HEK293 (cell line): ENCODE data around the gene BLOC1S5.
A peak's percentile ranks its signal among the peaks of the same experiment; 100 is the strongest.

Experiments used
- CTCF ChIA-PET: fragments of 350-600 bp; formaldehyde crosslinking; extraction: SDS; loops from one replicate; lab custom pipeline; 2021; ENCODE audit warnings: antibody characterized with exemption; lab: Yijun Ruan, JAX
- POLR2A ChIA-PET: fragments of 300-600 bp; formaldehyde crosslinking; extraction: SDS; loops from one replicate; lab custom pipeline; 2020; ENCODE audit warnings: antibody characterized with exemption, inconsistent platforms; lab: Yijun Ruan, JAX
- H3K27ac ChIP-seq: fragments of 200-500 bp; sonication (Bioruptor generic); 2 replicates; pipeline ENCODE4 v1.5.1; 2014; ENCODE audit warnings: low read depth, low read length, control low read depth, inconsistent platforms; ENCODE audit errors: extremely low read depth
- H3K36me3 ChIP-seq, 2 experiments: fragments of 200-500 bp in 1 of 2; sonication (Bioruptor generic) in 1 of 2; 1 replicate in 1 of 2; 2 replicates in 1 of 2; pipeline ENCODE4 v1.5.1; 2014 to 2017; ENCODE audit warnings: inconsistent platforms in 2 of 2, low read length in 2 of 2; ENCODE audit not compliant: control insufficient read depth in 2 of 2, insufficient read depth in 1 of 2
- H3K4me1 ChIP-seq: fragments of 200-500 bp; sonication (Bioruptor generic); 2 replicates; pipeline ENCODE4 v1.5.1; 2014; ENCODE audit warnings: mild to moderate bottlenecking, low read length, inconsistent platforms; ENCODE audit not compliant: control insufficient read depth, insufficient read depth
- H3K4me3 ChIP-seq: 2 replicates; pipeline ENCODE4 v1.5.1; 2011; ENCODE audit warnings: low read depth, mild to moderate bottlenecking, control low read depth, low read length, moderate library complexity
- H3K9me3 ChIP-seq: fragments of 200-500 bp; sonication (Bioruptor generic); 2 replicates; pipeline ENCODE4 v1.5.1; 2014; ENCODE audit warnings: low read depth, low read length, inconsistent platforms; ENCODE audit not compliant: control insufficient read depth, insufficient read depth
- FEZF1 ChIP-seq: fragments of 450-650 bp; formaldehyde crosslinking; IDR thresholded peaks from 2 replicates; pipeline ENCODE4 v1.5.1; 2016; ENCODE audit warnings: missing biosample characterization, missing genetic modification characterization
- HOXA7 ChIP-seq: sonication (generic); formaldehyde crosslinking; IDR thresholded peaks from 2 replicates; pipeline ENCODE4 v1.8.1; 2022; ENCODE audit warnings: missing genetic modification reagents, borderline replicate concordance
- IKZF3 ChIP-seq: fragments of 450-650 bp; IDR thresholded peaks from 2 replicates; pipeline ENCODE4 v1.5.0; 2018; ENCODE audit warnings: missing biosample characterization, mild to moderate bottlenecking, missing genetic modification characterization, moderate library complexity
- KLF7 ChIP-seq: fragments of 450-650 bp; formaldehyde crosslinking; IDR thresholded peaks from 2 replicates; pipeline ENCODE4 v1.5.1; 2016; ENCODE audit warnings: missing biosample characterization, missing genetic modification characterization, borderline replicate concordance
- KLF8 ChIP-seq: fragments of 450-650 bp; formaldehyde crosslinking; IDR thresholded peaks from 2 replicates; pipeline ENCODE4 v1.5.1; 2016; ENCODE audit warnings: missing biosample characterization, missing genetic modification characterization
- OSR2 ChIP-seq: fragments of 450-650 bp; formaldehyde crosslinking; IDR thresholded peaks from 2 replicates; pipeline ENCODE4 v1.5.1; 2016; ENCODE audit warnings: missing biosample characterization, missing genetic modification characterization
- PRDM1 ChIP-seq: fragments of 450-650 bp; formaldehyde crosslinking; IDR thresholded peaks from 2 replicates; pipeline ENCODE4; 2016; ENCODE audit warnings: missing biosample characterization, missing genetic modification characterization
- PRDM6 ChIP-seq: fragments of 450-650 bp; formaldehyde crosslinking; IDR thresholded peaks from 2 replicates; pipeline ENCODE4 v1.5.1; 2017; ENCODE audit warnings: missing biosample characterization, missing genetic modification characterization
- SALL2 ChIP-seq: fragments of 450-650 bp; formaldehyde crosslinking; IDR thresholded peaks from 2 replicates; pipeline ENCODE4 v1.5.0; 2017; ENCODE audit warnings: missing biosample characterization, mild to moderate bottlenecking, missing genetic modification characterization, borderline replicate concordance
- SCRT2 ChIP-seq: fragments of 450-650 bp; formaldehyde crosslinking; IDR thresholded peaks from 2 replicates; pipeline ENCODE4 v1.5.1; 2016; ENCODE audit warnings: missing biosample characterization, missing genetic modification characterization
- SP7 ChIP-seq: fragments of 450-650 bp; formaldehyde crosslinking; IDR thresholded peaks from 2 replicates; pipeline ENCODE4 v1.5.1; 2016; ENCODE audit warnings: missing biosample characterization, missing genetic modification characterization
- ZBTB17 ChIP-seq: fragments of 450-650 bp; formaldehyde crosslinking; IDR thresholded peaks from 2 replicates; pipeline ENCODE4 v1.5.1; 2016; ENCODE audit warnings: missing biosample characterization, missing genetic modification characterization
- ZNF112 ChIP-seq: fragments of 450-650 bp; formaldehyde crosslinking; IDR thresholded peaks from 2 replicates; pipeline ENCODE4 v1.5.0; 2017; ENCODE audit warnings: missing biosample characterization, missing genetic modification characterization
- ZNF175 ChIP-seq: fragments of 450-650 bp; formaldehyde crosslinking; IDR thresholded peaks from 2 replicates; pipeline ENCODE4 v1.5.1; 2016; ENCODE audit warnings: missing biosample characterization, missing genetic modification characterization
- ZNF24 ChIP-seq: fragments of 450-650 bp; formaldehyde crosslinking; IDR thresholded peaks from 2 replicates; pipeline ENCODE4 v1.5.1; 2016; ENCODE audit warnings: missing biosample characterization, missing genetic modification characterization
- ZNF311 ChIP-seq: fragments of 450-650 bp; formaldehyde crosslinking; IDR thresholded peaks from 2 replicates; pipeline ENCODE4 v1.5.1; 2017; ENCODE audit warnings: missing biosample characterization, missing genetic modification characterization, borderline replicate concordance
- ZNF391 ChIP-seq: fragments of 450-650 bp; formaldehyde crosslinking; IDR thresholded peaks from 2 replicates; pipeline ENCODE4 v1.5.1; 2016; ENCODE audit warnings: low read depth, missing biosample characterization, missing genetic modification characterization, borderline replicate concordance
- ZNF416 ChIP-seq: fragments of 450-650 bp; formaldehyde crosslinking; IDR thresholded peaks from 2 replicates; pipeline ENCODE4 v1.5.1; 2016; ENCODE audit warnings: missing biosample characterization, missing genetic modification characterization
- ZNF501 ChIP-seq: fragments of 450-650 bp; formaldehyde crosslinking; IDR thresholded peaks from 2 replicates; pipeline ENCODE4 v1.5.1; 2016; ENCODE audit warnings: missing biosample characterization, missing genetic modification characterization
- ZNF521 ChIP-seq: fragments of 450-650 bp; formaldehyde crosslinking; IDR thresholded peaks from 2 replicates; pipeline ENCODE4 v1.5.1; 2017; ENCODE audit warnings: missing biosample characterization, mild to moderate bottlenecking, missing genetic modification characterization
- ZNF561 ChIP-seq: fragments of 450-650 bp; IDR thresholded peaks from 2 replicates; pipeline ENCODE4 v1.5.1; 2018; ENCODE audit warnings: missing biosample characterization, missing genetic modification characterization, borderline replicate concordance
- ZNF600 ChIP-seq: fragments of 450-650 bp; formaldehyde crosslinking; IDR thresholded peaks from 2 replicates; pipeline ENCODE4 v1.5.1; 2016; ENCODE audit warnings: missing biosample characterization, missing genetic modification characterization
- ZNF704 ChIP-seq: fragments of 450-650 bp; formaldehyde crosslinking; IDR thresholded peaks from 2 replicates; pipeline ENCODE4 v1.5.1; 2016; ENCODE audit warnings: missing biosample characterization, missing genetic modification characterization
- ZSCAN5A ChIP-seq: fragments of 450-650 bp; formaldehyde crosslinking; IDR thresholded peaks from 2 replicates; pipeline ENCODE4 v1.5.1; 2016; ENCODE audit warnings: missing biosample characterization, missing genetic modification characterization
- TF ChIP-seq, protein P1 (sequence below): fragments of 450-650 bp; formaldehyde crosslinking; IDR thresholded peaks from 2 replicates; pipeline ENCODE4 v1.5.1; 2016; ENCODE audit warnings: missing biosample characterization, missing genetic modification characterization
- TF ChIP-seq, protein P2 (sequence below): fragments of 450-650 bp; formaldehyde crosslinking; IDR thresholded peaks from 2 replicates; pipeline ENCODE4 v1.5.1; 2017; ENCODE audit warnings: missing biosample characterization, missing genetic modification characterization

The BLOC1S5 gene

DNA sequence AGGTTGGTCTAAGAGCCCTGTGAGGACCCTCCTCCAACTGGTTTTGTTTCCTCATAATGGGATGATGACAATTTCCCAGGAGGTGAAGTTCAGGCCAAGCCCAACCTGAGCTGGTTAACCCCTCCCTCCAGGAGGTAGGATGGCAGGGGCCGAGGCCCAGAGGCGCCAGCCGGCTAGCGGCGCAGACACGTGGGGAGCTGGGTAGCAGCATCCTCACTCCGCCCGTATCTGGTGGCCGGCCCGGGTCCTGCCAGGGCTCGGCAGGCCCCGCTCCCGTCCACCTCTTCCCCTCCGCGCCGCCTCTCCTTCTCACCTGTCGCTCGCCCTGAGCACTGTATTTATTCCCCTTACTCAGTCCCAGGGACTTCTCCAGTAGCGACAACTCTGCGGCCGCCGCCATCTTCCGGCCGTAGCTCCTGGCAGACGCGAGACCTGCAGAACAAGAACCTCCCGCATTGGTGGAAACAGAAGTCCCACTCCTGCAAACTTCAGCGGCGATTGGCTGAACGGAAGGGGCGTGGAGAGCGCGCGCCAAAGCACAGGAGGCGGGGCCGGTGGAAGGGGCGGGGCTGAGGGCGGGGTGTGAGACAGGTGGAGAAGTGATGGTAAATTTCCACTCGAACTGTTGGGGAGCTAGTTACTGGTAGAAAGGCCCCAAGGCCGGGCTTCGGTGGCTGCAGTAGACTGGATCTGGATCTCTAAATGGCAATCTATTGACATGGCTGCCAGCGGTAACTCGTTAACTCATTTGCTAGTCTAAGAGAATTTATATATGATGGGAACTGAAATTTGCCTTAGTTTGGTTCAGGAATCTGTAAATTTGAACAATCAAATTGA, 38.2 kb upstream of the BLOC1S5 start, which contains the start of gene EEF1E1 (continued):
- TF ChIP-seq ZNF24 (0 out of 2 replicates have a peak, but pooled peaks have one; percentile 46), PRDM1 (tag by site-specific recombination) (no peak), ZSCAN5A (tag by site-specific recombination) (0 out of 2 replicates have a peak, but pooled peaks have one; percentile 28), SP7 (tag by site-specific recombination) (peak; percentile 76), KLF7 (peak; percentile 79; the same call in 1 of the 2 replicates), ZNF561 (tag by site-specific recombination) (peak; percentile 65), ZNF501 (tag by site-specific recombination) (peak; percentile 86)
- TF ChIP-seq, protein P1, sequence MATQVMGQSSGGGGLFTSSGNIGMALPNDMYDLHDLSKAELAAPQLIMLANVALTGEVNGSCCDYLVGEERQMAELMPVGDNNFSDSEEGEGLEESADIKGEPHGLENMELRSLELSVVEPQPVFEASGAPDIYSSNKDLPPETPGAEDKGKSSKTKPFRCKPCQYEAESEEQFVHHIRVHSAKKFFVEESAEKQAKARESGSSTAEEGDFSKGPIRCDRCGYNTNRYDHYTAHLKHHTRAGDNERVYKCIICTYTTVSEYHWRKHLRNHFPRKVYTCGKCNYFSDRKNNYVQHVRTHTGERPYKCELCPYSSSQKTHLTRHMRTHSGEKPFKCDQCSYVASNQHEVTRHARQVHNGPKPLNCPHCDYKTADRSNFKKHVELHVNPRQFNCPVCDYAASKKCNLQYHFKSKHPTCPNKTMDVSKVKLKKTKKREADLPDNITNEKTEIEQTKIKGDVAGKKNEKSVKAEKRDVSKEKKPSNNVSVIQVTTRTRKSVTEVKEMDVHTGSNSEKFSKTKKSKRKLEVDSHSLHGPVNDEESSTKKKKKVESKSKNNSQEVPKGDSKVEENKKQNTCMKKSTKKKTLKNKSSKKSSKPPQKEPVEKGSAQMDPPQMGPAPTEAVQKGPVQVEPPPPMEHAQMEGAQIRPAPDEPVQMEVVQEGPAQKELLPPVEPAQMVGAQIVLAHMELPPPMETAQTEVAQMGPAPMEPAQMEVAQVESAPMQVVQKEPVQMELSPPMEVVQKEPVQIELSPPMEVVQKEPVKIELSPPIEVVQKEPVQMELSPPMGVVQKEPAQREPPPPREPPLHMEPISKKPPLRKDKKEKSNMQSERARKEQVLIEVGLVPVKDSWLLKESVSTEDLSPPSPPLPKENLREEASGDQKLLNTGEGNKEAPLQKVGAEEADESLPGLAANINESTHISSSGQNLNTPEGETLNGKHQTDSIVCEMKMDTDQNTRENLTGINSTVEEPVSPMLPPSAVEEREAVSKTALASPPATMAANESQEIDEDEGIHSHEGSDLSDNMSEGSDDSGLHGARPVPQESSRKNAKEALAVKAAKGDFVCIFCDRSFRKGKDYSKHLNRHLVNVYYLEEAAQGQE (tag by site-specific recombination): peak; percentile 47; the same call in 1 of the 2 replicates

GRCh38 chr6:8100159-8100854, 36.1 kb upstream of the BLOC1S5 start:
- CTCF ChIA-PET: interaction anchor here (0.6 to 0.9 kb wide), 2 partner anchors 15 to 382 kb away, joined by 3 read pairs; no protein-coding TSS in a partner anchor

More at GRCh38 chr6:8100159-8100854, 36.1 kb upstream of the BLOC1S5 start:
- no peak overlapping the region for H3K4me3 ChIP-seq
- TF ChIP-seq, protein P2, sequence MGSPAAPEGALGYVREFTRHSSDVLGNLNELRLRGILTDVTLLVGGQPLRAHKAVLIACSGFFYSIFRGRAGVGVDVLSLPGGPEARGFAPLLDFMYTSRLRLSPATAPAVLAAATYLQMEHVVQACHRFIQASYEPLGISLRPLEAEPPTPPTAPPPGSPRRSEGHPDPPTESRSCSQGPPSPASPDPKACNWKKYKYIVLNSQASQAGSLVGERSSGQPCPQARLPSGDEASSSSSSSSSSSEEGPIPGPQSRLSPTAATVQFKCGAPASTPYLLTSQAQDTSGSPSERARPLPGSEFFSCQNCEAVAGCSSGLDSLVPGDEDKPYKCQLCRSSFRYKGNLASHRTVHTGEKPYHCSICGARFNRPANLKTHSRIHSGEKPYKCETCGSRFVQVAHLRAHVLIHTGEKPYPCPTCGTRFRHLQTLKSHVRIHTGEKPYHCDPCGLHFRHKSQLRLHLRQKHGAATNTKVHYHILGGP (tag by site-specific recombination): no peak
- no peak for TF ChIP-seq ZNF521 (tag by site-specific recombination)
- TF ChIP-seq KLF8 (tag by site-specific recombination): no peak
- 0 out of 2 replicates have a peak, but pooled peaks have one; percentile 27 for TF ChIP-seq IKZF3 (tag by site-specific recombination)
- no peak for TF ChIP-seq HOXA7
- TF ChIP-seq ZNF175 (tag by site-specific recombination): no peak
- no peak for TF ChIP-seq ZNF112
- TF ChIP-seq ZNF416 (tag by site-specific recombination): no peak
- TF ChIP-seq ZBTB17 (tag by site-specific recombination): 0 out of 2 replicates have a peak, but pooled peaks have one; percentile 10
- TF ChIP-seq FEZF1 (tag by site-specific recombination): peak; percentile 41; the same call in 1 of the 2 replicates
- TF ChIP-seq ZNF704: no peak
- peak; percentile 91 for TF ChIP-seq SP7 (tag by site-specific recombination)
- TF ChIP-seq ZNF391 (tag by site-specific recombination): no peak
- 0 out of 2 replicates have a peak, but pooled peaks have one; percentile 22 for TF ChIP-seq OSR2
- peak; percentile 66; the same call in 1 of the 2 replicates for TF ChIP-seq SCRT2 (tag by site-specific recombination)
- no peak for TF ChIP-seq SALL2
- no peak for TF ChIP-seq ZNF600 (tag by site-specific recombination)
- TF ChIP-seq PRDM6 (tag by site-specific recombination): peak; percentile 71
- no peak for TF ChIP-seq ZNF311 (tag by site-specific recombination)
- H3K36me3 ChIP-seq: peaks cover 24 to 41% of the 10 kb centered on the region in 2 experiments
- no peaks in the 10 kb centered on the region for H3K9me3 ChIP-seq
- POLR2A ChIA-PET: interaction anchor here (0.9 to 1.0 kb wide), 2 partner anchors 15 to 374 kb away, joined by 3 to 5 read pairs; partner anchors contain the start of gene BMP6
- no peak overlapping the region for H3K27ac ChIP-seq
- peaks cover 3% of the 10 kb centered on the region; the same call in 1 of the 2 replicates for H3K4me1 ChIP-seq
